Measurements from ENCODE around the gene PGM1. TPM values are rescaled to one million over a fixed set of nuclear protein-coding genes. Genes with fewer than 3 reads are reported as not detected.
A peak's percentile ranks its signal among the peaks of the same experiment; 100 is the strongest.

Gene PGM1
- total RNA-seq (2014; rRNA removed), result 124 and 132 TPM in 2 replicates
- percentile 89 among the genes with signal in this experiment for Bru-seq, nascent RNA
- BruChase-seq, experiment 1, labeled RNA remaining after a 6-hour chase, result percentile 81 among the genes with signal in this experiment
- BruChase-seq, experiment 2, labeled RNA remaining after a 2-hour chase, result percentile 82 among the genes with signal in this experiment
- long read RNA-seq, transcript PGM1-202 (11 exons, 2,472 nt), result major isoform, 248 of 287 reads
- long read RNA-seq, partial matches to known transcripts, result 11 of 287 reads
- long read RNA-seq, other reads (novel, unspliced or antisense), result 28 of 287 reads

DNA sequence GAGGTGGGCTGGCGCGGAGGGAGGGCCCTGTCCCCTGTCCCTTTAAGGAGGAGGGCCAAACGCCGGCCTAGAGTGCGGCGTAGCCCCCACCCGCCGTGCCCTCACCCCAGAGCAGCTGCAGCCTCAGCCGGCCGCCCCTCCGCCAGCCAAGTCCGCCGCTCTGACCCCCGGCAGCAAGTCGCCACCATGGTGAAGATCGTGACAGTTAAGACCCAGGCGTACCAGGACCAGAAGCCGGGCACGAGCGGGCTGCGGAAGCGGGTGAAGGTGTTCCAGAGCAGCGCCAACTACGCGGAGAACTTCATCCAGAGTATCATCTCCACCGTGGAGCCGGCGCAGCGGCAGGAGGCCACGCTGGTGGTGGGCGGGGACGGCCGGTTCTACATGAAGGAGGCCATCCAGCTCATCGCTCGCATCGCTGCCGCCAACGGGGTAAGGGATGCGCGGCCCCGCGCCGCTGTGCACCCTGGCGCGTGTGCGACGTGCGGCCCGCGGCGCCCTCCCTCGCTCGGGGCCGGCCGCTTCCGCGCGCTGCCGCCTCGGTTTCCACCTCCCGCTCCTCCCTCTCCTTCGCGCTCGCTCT is at the start of gene PGM1:
PGM1 (plus strand) TSS at position 109 of the 583 bp plus-strand sequence; CDS start at position 187, 78 bp downstream.
- Histone ChIP-seq H3K36me3 (ENCODE audit: low read depth, low read length) (no peaks in the 10 kb centered on the region), H3K9me3 (ENCODE audit: low read length) (no peaks in the 10 kb centered on the region), H3K4me1 (ENCODE audit: insufficient read depth, low read length) (peaks cover 26% of the 10 kb centered on the region), H3K4me2 (ENCODE audit: low read length) (peak within 1 kb of the TSS; percentile 89), H4K20me1 (ENCODE audit: low read length) (peaks cover 9% of the 10 kb centered on the region; the same call in 1 of the 2 replicates), H3F3A (ENCODE audit: low read length, unreplicated experiment) (no peaks in the 10 kb centered on the region), H2AFZ (ENCODE audit: low read length) (peak within 1 kb of the TSS; percentile 95), H3K79me2 (ENCODE audit: low read length) (peaks cover 66% of the 10 kb centered on the region), H3K9ac (ENCODE audit: low read length) (peak within 1 kb of the TSS; percentile 66), H3K9me2 (replicated peaks; ENCODE audit: low read length) (no peaks in the 10 kb centered on the region), H3K27ac (ENCODE audit: low read length) (peak within 1 kb of the TSS; percentile 79), H3K4me3 (ENCODE audit: low read length) (peak within 1 kb of the TSS; percentile 97), H3K27me3 (ENCODE audit: low read length) (no peaks in the 10 kb centered on the region)
- DNase-seq (peak; percentile 69), ATAC-seq (peak; percentile 72)
- BruUV-seq (replicated peaks), result no TSS peak
- CTCF ChIA-PET, result no interaction called here
- POLR2A ChIA-PET (ENCODE audit: unreplicated experiment), result interaction anchor here (0.6 kb wide), 1 partner anchor 780 kb away, joined by 3 read pairs; no protein-coding TSS in a partner anchor
- TF ChIP-seq EZH2 (IDR thresholded peaks at IDR 0.05; ENCODE audit: low read length, unreplicated experiment) (no peak), EZH2phosphoT487 (IDR thresholded peaks at IDR 0.05; ENCODE audit: borderline replicate concordance, low read length) (peak; percentile 83)
- intact Hi-C loops (cut with micrococcal nuclease), result no loop called here

DNA sequence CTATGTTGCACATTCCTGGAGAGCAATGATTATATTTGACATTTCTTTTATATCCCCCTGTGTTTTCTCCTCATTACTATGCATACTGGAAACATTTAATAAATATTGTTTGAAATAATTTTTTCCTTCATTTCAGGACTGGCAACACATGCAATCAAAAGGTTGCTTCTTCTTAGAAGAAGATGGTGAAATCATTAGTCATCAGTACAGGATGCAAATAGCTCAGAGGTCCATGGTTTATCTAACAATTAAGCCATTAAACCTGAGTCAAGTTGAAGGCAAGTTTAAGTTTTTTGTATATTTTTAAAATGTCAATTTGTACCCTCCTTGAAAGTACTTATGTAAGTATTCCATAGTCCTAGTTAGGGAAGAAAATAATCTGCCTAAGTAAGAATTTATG is 47.4 kb upstream of the PGM1 start:
- H3K4me3 ChIP-seq (ENCODE audit: low read length), result no peak overlapping the region
- no peaks in the 10 kb centered on the region for H4K20me1 ChIP-seq (ENCODE audit: low read length)
- H3F3A ChIP-seq (ENCODE audit: low read length, unreplicated experiment), result no peaks in the 10 kb centered on the region
- CTCF ChIA-PET, result no interaction called here
- no peaks in the 10 kb centered on the region for H3K9me3 ChIP-seq (ENCODE audit: low read length)
- no peak for ATAC-seq
- TF ChIP-seq EZH2 (IDR thresholded peaks at IDR 0.05; ENCODE audit: low read length, unreplicated experiment) (no peak), EZH2phosphoT487 (IDR thresholded peaks at IDR 0.05; ENCODE audit: borderline replicate concordance, low read length) (no peak)
- TF ChIP-seq, protein P1, sequence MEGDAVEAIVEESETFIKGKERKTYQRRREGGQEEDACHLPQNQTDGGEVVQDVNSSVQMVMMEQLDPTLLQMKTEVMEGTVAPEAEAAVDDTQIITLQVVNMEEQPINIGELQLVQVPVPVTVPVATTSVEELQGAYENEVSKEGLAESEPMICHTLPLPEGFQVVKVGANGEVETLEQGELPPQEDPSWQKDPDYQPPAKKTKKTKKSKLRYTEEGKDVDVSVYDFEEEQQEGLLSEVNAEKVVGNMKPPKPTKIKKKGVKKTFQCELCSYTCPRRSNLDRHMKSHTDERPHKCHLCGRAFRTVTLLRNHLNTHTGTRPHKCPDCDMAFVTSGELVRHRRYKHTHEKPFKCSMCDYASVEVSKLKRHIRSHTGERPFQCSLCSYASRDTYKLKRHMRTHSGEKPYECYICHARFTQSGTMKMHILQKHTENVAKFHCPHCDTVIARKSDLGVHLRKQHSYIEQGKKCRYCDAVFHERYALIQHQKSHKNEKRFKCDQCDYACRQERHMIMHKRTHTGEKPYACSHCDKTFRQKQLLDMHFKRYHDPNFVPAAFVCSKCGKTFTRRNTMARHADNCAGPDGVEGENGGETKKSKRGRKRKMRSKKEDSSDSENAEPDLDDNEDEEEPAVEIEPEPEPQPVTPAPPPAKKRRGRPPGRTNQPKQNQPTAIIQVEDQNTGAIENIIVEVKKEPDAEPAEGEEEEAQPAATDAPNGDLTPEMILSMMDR (conservative IDR thresholded peaks at IDR 0.05; ENCODE audit: low read depth, low read length), result no peak
- H3K9me2 ChIP-seq (replicated peaks; ENCODE audit: low read length), result no peaks in the 10 kb centered on the region
- no peaks in the 10 kb centered on the region for H3K4me1 ChIP-seq (ENCODE audit: insufficient read depth, low read length)
- no peak overlapping the region for H2AFZ ChIP-seq (ENCODE audit: low read length)
- no peaks in the 10 kb centered on the region for H3K27me3 ChIP-seq (ENCODE audit: low read length)
- POLR2A ChIA-PET (ENCODE audit: unreplicated experiment), result interaction anchor here (0.6 kb wide), 1 partner anchor 32 kb away, joined by 3 read pairs; no protein-coding TSS in a partner anchor
- no peak overlapping the region for H3K27ac ChIP-seq (ENCODE audit: low read length)
- no peaks in the 10 kb centered on the region for H3K79me2 ChIP-seq (ENCODE audit: low read length)
- DNase-seq, result peak; percentile 14
- BruUV-seq (replicated peaks), result no TSS peak
- intact Hi-C loops (cut with micrococcal nuclease), result no loop called here
- H3K36me3 ChIP-seq (ENCODE audit: low read depth, low read length), result no peaks in the 10 kb centered on the region
- H3K9ac ChIP-seq (ENCODE audit: low read length), result no peak overlapping the region
- H3K4me2 ChIP-seq (ENCODE audit: low read length), result no peak overlapping the region

DNA sequence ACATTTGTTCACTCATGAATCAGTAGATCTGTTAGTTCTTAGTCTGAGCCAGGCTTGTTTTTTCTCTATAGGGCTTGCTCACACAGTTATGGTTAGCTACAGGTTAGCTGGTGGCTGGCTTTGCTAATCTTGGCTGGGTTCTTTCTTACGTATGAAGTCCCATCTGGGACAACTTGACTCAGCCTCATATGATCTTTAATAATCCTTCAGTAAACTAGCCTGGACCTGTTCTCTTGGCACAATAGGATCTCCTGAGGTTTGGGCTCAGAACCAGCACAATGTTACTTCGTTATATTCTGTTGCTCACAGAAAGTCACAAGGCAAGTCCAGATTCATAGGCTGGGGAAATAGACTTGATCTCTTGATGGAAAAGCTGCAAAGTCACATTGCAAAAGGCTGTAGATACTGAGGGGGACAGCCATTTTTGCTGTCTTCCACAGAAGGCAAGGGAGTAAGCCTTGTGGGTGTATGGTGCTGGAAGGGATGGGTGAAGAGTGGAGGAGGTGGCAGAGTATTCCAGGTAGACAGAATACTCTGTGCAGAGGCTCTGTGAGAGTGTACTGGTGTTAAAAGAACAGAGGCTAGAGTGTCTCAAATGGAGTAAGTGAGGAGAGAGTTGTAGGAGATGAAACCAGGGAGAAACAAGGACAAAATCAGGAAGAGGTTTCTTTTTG is 45.5 kb upstream of the PGM1 start:
- CTCF ChIA-PET, result no interaction called here
- no TSS peak for BruUV-seq (replicated peaks)
- H2AFZ ChIP-seq (ENCODE audit: low read length), result no peak overlapping the region

More for the DNA sequence above, 45.5 kb upstream of the PGM1 start:
- Histone ChIP-seq H4K20me1 (ENCODE audit: low read length) (no peaks in the 10 kb centered on the region), H3K9me2 (replicated peaks; ENCODE audit: low read length) (no peaks in the 10 kb centered on the region), H3K4me2 (ENCODE audit: low read length) (no peak overlapping the region), H3K27ac (ENCODE audit: low read length) (no peak overlapping the region), H3K79me2 (ENCODE audit: low read length) (no peaks in the 10 kb centered on the region), H3F3A (ENCODE audit: low read length, unreplicated experiment) (no peaks in the 10 kb centered on the region), H3K27me3 (ENCODE audit: low read length) (no peaks in the 10 kb centered on the region), H3K36me3 (ENCODE audit: low read depth, low read length) (no peaks in the 10 kb centered on the region), H3K4me3 (ENCODE audit: low read length) (no peak overlapping the region), H3K9ac (ENCODE audit: low read length) (no peak overlapping the region), H3K9me3 (ENCODE audit: low read length) (no peaks in the 10 kb centered on the region), H3K4me1 (ENCODE audit: insufficient read depth, low read length) (no peaks in the 10 kb centered on the region)
- intact Hi-C loops (cut with micrococcal nuclease), result no loop called here
- ATAC-seq (peak; percentile 22; the same call in 1 of the 2 replicates), DNase-seq (no peak)
- no peak for TF ChIP-seq EZH2 (IDR thresholded peaks at IDR 0.05; ENCODE audit: low read length, unreplicated experiment)
- no peak for TF ChIP-seq EZH2phosphoT487 (IDR thresholded peaks at IDR 0.05; ENCODE audit: borderline replicate concordance, low read length)
- TF ChIP-seq, protein P1 (conservative IDR thresholded peaks at IDR 0.05; ENCODE audit: low read depth, low read length), result no peak
- POLR2A ChIA-PET (ENCODE audit: unreplicated experiment), result no interaction called here

All from PC-3 (cell line).